HEK293 (cell line): ENCODE results near the gene BIN2.

Experiments used
- CTCF ChIA-PET: fragments of 350-600 bp; formaldehyde crosslinking; extraction: SDS; loops from one replicate; lab custom pipeline; 2021; ENCODE audit warnings: antibody characterized with exemption; lab: Yijun Ruan, JAX
- POLR2A ChIA-PET: fragments of 300-600 bp; formaldehyde crosslinking; extraction: SDS; loops from one replicate; lab custom pipeline; 2020; ENCODE audit warnings: antibody characterized with exemption, inconsistent platforms; lab: Yijun Ruan, JAX
- H3K27ac ChIP-seq: fragments of 200-500 bp; sonication (Bioruptor generic); 2 replicates; pipeline ENCODE4 v1.5.1; 2014; ENCODE audit warnings: low read depth, low read length, control low read depth, inconsistent platforms; ENCODE audit errors: extremely low read depth
- H3K36me3 ChIP-seq, 2 experiments: fragments of 200-500 bp in 1 of 2; sonication (Bioruptor generic) in 1 of 2; 1 replicate in 1 of 2; 2 replicates in 1 of 2; pipeline ENCODE4 v1.5.1; 2014 to 2017; ENCODE audit warnings: inconsistent platforms in 2 of 2, low read length in 2 of 2; ENCODE audit not compliant: control insufficient read depth in 2 of 2, insufficient read depth in 1 of 2
- H3K4me1 ChIP-seq: fragments of 200-500 bp; sonication (Bioruptor generic); 2 replicates; pipeline ENCODE4 v1.5.1; 2014; ENCODE audit warnings: mild to moderate bottlenecking, low read length, inconsistent platforms; ENCODE audit not compliant: control insufficient read depth, insufficient read depth
- H3K4me3 ChIP-seq: 2 replicates; pipeline ENCODE4 v1.5.1; 2011; ENCODE audit warnings: low read depth, mild to moderate bottlenecking, control low read depth, low read length, moderate library complexity
- H3K9me3 ChIP-seq: fragments of 200-500 bp; sonication (Bioruptor generic); 2 replicates; pipeline ENCODE4 v1.5.1; 2014; ENCODE audit warnings: low read depth, low read length, inconsistent platforms; ENCODE audit not compliant: control insufficient read depth, insufficient read depth
- BCL11B ChIP-seq: fragments of 450-650 bp; formaldehyde crosslinking; IDR thresholded peaks from 2 replicates; pipeline ENCODE4 v1.5.1; 2016; ENCODE audit warnings: low read depth, missing biosample characterization, missing genetic modification characterization
- KLF9 ChIP-seq: fragments of 450-650 bp; formaldehyde crosslinking; IDR thresholded peaks from 2 replicates; pipeline ENCODE4 v1.5.1; 2016; ENCODE audit warnings: missing biosample characterization, missing genetic modification characterization, low read depth
- MYNN ChIP-seq: fragments of 450-650 bp; formaldehyde crosslinking; IDR thresholded peaks from 2 replicates; pipeline ENCODE4 v1.5.1; 2016; ENCODE audit warnings: missing biosample characterization, missing genetic modification characterization, borderline replicate concordance
- SETDB1 ChIP-seq: IDR thresholded peaks from one replicate; pipeline ENCODE4 v1.6.1; 2017; ENCODE audit warnings: mild to moderate bottlenecking, low read length, moderate library complexity, mixed read lengths; ENCODE audit not compliant: insufficient read length
- ZFP41 ChIP-seq: fragments of 450-650 bp; formaldehyde crosslinking; IDR thresholded peaks from 2 replicates; pipeline ENCODE4 v1.5.1; 2016; ENCODE audit warnings: missing biosample characterization, missing genetic modification characterization, borderline replicate concordance
- ZNF10 ChIP-seq: fragments of 450-650 bp; formaldehyde crosslinking; IDR thresholded peaks from 2 replicates; pipeline ENCODE4 v1.5.1; 2017; ENCODE audit warnings: missing biosample characterization, missing genetic modification characterization
- ZNF114 ChIP-seq: fragments of 450-650 bp; formaldehyde crosslinking; IDR thresholded peaks from 2 replicates; pipeline ENCODE4 v1.5.0; 2017; ENCODE audit warnings: missing biosample characterization, missing genetic modification characterization
- ZNF138 ChIP-seq: fragments of 450-650 bp; formaldehyde crosslinking; IDR thresholded peaks from 2 replicates; pipeline ENCODE4 v1.5.1; 2016; ENCODE audit warnings: missing biosample characterization, missing genetic modification characterization, borderline replicate concordance
- ZNF404 ChIP-seq: fragments of 450-650 bp; formaldehyde crosslinking; IDR thresholded peaks from 2 replicates; pipeline ENCODE4 v1.5.1; 2017; ENCODE audit warnings: missing biosample characterization, missing genetic modification characterization
- ZNF530 ChIP-seq: fragments of 450-650 bp; formaldehyde crosslinking; IDR thresholded peaks from 2 replicates; pipeline ENCODE4 v1.5.1; 2016; ENCODE audit warnings: low read depth, missing biosample characterization, missing genetic modification characterization
- ZNF626 ChIP-seq: fragments of 450-650 bp; sonication (Bioruptor Pico); formaldehyde crosslinking; IDR thresholded peaks from 2 replicates; pipeline ENCODE4 v1.5.1; 2018; ENCODE audit warnings: missing biosample characterization, missing genetic modification characterization, inconsistent platforms
- ZNF660 ChIP-seq: fragments of 450-650 bp; IDR thresholded peaks from 2 replicates; pipeline ENCODE4 v1.5.1; 2018; ENCODE audit warnings: missing biosample characterization, mild to moderate bottlenecking, missing genetic modification characterization
- TF ChIP-seq, protein P1 (sequence below): fragments of 450-650 bp; formaldehyde crosslinking; IDR thresholded peaks from 2 replicates; pipeline ENCODE4 v1.5.1; 2016; ENCODE audit warnings: missing biosample characterization, missing genetic modification characterization
- TF ChIP-seq, protein P2 (sequence below): fragments of 450-650 bp; formaldehyde crosslinking; IDR thresholded peaks from 2 replicates; pipeline ENCODE4 v1.5.1; 2016; ENCODE audit warnings: missing biosample characterization, missing genetic modification characterization
- TF ChIP-seq, protein P3 (sequence below): fragments of 450-650 bp; formaldehyde crosslinking; IDR thresholded peaks from 2 replicates; pipeline ENCODE4 v1.5.1; 2016; ENCODE audit warnings: missing biosample characterization, missing genetic modification characterization, borderline replicate concordance
- TF ChIP-seq, protein P4 (sequence below): fragments of 450-650 bp; formaldehyde crosslinking; IDR thresholded peaks from 2 replicates; pipeline ENCODE4 v1.5.1; 2017; ENCODE audit warnings: missing biosample characterization, missing genetic modification characterization
- TF ChIP-seq, protein P5 (sequence below): fragments of 450-650 bp; formaldehyde crosslinking; IDR thresholded peaks from 2 replicates; pipeline ENCODE4 v1.5.1; 2016; ENCODE audit warnings: missing biosample characterization, missing genetic modification characterization
- TF ChIP-seq, protein P6 (sequence below): fragments of 450-650 bp; formaldehyde crosslinking; IDR thresholded peaks from 2 replicates; pipeline ENCODE4 v1.5.1; 2016; ENCODE audit warnings: missing biosample characterization, missing genetic modification characterization, borderline replicate concordance

Gene BIN2

DNA sequence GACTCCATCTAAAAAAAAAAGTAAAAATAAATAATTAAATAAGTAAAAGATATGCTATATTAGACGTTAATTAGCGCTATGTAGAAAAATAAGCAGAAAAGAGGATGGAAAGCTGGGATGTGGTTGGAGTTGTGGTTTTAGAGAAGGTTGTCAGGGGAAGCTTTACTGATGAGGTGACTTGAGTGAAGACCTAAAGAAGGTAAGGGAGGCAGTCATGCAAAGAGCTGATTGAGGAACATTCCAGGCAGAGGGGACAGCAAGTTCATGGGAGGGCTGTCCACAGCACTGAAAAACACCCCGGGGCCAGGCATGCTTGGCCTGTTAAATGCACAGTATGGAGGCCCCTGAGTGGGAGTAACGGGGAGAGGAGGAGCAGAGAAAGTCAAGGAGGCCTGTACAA is 69.4 kb downstream of the BIN2 start:
- Histone ChIP-seq H3K9me3 (no peaks in the 10 kb centered on the region), H3K27ac (no peak overlapping the region), H3K4me1 (no peaks in the 10 kb centered on the region), H3K4me3 (no peak overlapping the region), H3K36me3 (no peaks in the 10 kb centered on the region)
- no peak for TF ChIP-seq ZNF404 (tag by site-specific recombination)
- no peak for TF ChIP-seq ZNF138 (tag by site-specific recombination)
- TF ChIP-seq, protein P1, sequence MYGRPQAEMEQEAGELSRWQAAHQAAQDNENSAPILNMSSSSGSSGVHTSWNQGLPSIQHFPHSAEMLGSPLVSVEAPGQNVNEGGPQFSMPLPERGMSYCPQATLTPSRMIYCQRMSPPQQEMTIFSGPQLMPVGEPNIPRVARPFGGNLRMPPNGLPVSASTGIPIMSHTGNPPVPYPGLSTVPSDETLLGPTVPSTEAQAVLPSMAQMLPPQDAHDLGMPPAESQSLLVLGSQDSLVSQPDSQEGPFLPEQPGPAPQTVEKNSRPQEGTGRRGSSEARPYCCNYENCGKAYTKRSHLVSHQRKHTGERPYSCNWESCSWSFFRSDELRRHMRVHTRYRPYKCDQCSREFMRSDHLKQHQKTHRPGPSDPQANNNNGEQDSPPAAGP (tag by site-specific recombination), result no peak
- TF ChIP-seq, protein P2, sequence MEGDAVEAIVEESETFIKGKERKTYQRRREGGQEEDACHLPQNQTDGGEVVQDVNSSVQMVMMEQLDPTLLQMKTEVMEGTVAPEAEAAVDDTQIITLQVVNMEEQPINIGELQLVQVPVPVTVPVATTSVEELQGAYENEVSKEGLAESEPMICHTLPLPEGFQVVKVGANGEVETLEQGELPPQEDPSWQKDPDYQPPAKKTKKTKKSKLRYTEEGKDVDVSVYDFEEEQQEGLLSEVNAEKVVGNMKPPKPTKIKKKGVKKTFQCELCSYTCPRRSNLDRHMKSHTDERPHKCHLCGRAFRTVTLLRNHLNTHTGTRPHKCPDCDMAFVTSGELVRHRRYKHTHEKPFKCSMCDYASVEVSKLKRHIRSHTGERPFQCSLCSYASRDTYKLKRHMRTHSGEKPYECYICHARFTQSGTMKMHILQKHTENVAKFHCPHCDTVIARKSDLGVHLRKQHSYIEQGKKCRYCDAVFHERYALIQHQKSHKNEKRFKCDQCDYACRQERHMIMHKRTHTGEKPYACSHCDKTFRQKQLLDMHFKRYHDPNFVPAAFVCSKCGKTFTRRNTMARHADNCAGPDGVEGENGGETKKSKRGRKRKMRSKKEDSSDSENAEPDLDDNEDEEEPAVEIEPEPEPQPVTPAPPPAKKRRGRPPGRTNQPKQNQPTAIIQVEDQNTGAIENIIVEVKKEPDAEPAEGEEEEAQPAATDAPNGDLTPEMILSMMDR (tag by site-specific recombination), result no peak
- TF ChIP-seq ZNF660, result no peak
- no peak for TF ChIP-seq ZNF530 (tag by site-specific recombination)
- no peak for TF ChIP-seq ZNF626 (tag by site-specific recombination)
- TF ChIP-seq, protein P3, sequence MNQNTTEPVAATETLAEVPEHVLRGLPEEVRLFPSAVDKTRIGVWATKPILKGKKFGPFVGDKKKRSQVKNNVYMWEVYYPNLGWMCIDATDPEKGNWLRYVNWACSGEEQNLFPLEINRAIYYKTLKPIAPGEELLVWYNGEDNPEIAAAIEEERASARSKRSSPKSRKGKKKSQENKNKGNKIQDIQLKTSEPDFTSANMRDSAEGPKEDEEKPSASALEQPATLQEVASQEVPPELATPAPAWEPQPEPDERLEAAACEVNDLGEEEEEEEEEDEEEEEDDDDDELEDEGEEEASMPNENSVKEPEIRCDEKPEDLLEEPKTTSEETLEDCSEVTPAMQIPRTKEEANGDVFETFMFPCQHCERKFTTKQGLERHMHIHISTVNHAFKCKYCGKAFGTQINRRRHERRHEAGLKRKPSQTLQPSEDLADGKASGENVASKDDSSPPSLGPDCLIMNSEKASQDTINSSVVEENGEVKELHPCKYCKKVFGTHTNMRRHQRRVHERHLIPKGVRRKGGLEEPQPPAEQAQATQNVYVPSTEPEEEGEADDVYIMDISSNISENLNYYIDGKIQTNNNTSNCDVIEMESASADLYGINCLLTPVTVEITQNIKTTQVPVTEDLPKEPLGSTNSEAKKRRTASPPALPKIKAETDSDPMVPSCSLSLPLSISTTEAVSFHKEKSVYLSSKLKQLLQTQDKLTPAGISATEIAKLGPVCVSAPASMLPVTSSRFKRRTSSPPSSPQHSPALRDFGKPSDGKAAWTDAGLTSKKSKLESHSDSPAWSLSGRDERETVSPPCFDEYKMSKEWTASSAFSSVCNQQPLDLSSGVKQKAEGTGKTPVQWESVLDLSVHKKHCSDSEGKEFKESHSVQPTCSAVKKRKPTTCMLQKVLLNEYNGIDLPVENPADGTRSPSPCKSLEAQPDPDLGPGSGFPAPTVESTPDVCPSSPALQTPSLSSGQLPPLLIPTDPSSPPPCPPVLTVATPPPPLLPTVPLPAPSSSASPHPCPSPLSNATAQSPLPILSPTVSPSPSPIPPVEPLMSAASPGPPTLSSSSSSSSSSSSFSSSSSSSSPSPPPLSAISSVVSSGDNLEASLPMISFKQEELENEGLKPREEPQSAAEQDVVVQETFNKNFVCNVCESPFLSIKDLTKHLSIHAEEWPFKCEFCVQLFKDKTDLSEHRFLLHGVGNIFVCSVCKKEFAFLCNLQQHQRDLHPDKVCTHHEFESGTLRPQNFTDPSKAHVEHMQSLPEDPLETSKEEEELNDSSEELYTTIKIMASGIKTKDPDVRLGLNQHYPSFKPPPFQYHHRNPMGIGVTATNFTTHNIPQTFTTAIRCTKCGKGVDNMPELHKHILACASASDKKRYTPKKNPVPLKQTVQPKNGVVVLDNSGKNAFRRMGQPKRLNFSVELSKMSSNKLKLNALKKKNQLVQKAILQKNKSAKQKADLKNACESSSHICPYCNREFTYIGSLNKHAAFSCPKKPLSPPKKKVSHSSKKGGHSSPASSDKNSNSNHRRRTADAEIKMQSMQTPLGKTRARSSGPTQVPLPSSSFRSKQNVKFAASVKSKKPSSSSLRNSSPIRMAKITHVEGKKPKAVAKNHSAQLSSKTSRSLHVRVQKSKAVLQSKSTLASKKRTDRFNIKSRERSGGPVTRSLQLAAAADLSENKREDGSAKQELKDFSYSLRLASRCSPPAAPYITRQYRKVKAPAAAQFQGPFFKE (tag by site-specific recombination), result no peak
- no peak for TF ChIP-seq KLF9 (tag by site-specific recombination)
- TF ChIP-seq, protein P4, sequence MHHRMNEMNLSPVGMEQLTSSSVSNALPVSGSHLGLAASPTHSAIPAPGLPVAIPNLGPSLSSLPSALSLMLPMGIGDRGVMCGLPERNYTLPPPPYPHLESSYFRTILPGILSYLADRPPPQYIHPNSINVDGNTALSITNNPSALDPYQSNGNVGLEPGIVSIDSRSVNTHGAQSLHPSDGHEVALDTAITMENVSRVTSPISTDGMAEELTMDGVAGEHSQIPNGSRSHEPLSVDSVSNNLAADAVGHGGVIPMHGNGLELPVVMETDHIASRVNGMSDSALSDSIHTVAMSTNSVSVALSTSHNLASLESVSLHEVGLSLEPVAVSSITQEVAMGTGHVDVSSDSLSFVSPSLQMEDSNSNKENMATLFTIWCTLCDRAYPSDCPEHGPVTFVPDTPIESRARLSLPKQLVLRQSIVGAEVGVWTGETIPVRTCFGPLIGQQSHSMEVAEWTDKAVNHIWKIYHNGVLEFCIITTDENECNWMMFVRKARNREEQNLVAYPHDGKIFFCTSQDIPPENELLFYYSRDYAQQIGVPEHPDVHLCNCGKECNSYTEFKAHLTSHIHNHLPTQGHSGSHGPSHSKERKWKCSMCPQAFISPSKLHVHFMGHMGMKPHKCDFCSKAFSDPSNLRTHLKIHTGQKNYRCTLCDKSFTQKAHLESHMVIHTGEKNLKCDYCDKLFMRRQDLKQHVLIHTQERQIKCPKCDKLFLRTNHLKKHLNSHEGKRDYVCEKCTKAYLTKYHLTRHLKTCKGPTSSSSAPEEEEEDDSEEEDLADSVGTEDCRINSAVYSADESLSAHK, result no peak
- TF ChIP-seq, protein P5, sequence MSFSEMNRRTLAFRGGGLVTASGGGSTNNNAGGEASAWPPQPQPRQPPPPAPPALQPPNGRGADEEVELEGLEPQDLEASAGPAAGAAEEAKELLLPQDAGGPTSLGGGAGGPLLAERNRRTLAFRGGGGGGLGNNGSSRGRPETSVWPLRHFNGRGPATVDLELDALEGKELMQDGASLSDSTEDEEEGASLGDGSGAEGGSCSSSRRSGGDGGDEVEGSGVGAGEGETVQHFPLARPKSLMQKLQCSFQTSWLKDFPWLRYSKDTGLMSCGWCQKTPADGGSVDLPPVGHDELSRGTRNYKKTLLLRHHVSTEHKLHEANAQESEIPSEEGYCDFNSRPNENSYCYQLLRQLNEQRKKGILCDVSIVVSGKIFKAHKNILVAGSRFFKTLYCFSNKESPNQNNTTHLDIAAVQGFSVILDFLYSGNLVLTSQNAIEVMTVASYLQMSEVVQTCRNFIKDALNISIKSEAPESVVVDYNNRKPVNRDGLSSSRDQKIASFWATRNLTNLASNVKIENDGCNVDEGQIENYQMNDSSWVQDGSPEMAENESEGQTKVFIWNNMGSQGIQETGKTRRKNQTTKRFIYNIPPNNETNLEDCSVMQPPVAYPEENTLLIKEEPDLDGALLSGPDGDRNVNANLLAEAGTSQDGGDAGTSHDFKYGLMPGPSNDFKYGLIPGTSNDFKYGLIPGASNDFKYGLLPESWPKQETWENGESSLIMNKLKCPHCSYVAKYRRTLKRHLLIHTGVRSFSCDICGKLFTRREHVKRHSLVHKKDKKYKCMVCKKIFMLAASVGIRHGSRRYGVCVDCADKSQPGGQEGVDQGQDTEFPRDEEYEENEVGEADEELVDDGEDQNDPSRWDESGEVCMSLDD (tag by site-specific recombination), result no peak
- no peak for TF ChIP-seq MYNN (tag by site-specific recombination)
- no peak for TF ChIP-seq BCL11B (tag by site-specific recombination)
- TF ChIP-seq SETDB1, result no peak
- TF ChIP-seq ZFP41 (tag by site-specific recombination), result no peak
- TF ChIP-seq, protein P6, sequence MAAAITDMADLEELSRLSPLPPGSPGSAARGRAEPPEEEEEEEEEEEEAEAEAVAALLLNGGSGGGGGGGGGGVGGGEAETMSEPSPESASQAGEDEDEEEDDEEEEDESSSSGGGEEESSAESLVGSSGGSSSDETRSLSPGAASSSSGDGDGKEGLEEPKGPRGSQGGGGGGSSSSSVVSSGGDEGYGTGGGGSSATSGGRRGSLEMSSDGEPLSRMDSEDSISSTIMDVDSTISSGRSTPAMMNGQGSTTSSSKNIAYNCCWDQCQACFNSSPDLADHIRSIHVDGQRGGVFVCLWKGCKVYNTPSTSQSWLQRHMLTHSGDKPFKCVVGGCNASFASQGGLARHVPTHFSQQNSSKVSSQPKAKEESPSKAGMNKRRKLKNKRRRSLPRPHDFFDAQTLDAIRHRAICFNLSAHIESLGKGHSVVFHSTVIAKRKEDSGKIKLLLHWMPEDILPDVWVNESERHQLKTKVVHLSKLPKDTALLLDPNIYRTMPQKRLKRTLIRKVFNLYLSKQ (tag by site-specific recombination), result no peak
- TF ChIP-seq ZNF10 (tag by site-specific recombination), result no peak
- no peak for TF ChIP-seq ZNF114
- CTCF ChIA-PET, result interaction anchor here (0.6 kb wide), 1 partner anchor 83 kb away, joined by 4 read pairs; no protein-coding TSS in a partner anchor
- POLR2A ChIA-PET, result no interaction called here
